Measurements from ENCODE around the gene LENG8. TPM values are rescaled to one million over a fixed set of nuclear protein-coding genes. Genes with fewer than 3 reads are reported as not detected.

LENG8 gene
- total and polyA plus RNA-seq, 2 of the 13 experiments (the other 11 are each of a cell fraction or from before 2014, with no cell fraction given) = 14.3 to 41.9 TPM

- TF ChIP-seq ZNF687 (CRISPR knock-in tag; IDR thresholded peaks at IDR 0.05) (peak; percentile 81), ZNF644 (CRISPR knock-in tag; IDR thresholded peaks at IDR 0.05; ENCODE audit: low read depth) (no peak), DNMT1 (CRISPR knock-in tag; IDR thresholded peaks at IDR 0.05) (no peak), ZNF616 (CRISPR knock-in tag; IDR thresholded peaks at IDR 0.05; ENCODE audit: low read depth) (no peak), SP1 (IDR thresholded peaks at IDR 0.05) (no peak), SP1 (CRISPR knock-in tag; IDR thresholded peaks at IDR 0.05) (peak; percentile 54; the same call in 1 of the 2 replicates), ZNF44 (CRISPR knock-in tag; IDR thresholded peaks at IDR 0.05) (no peak), ZNF598 (CRISPR knock-in tag; IDR thresholded peaks at IDR 0.05; ENCODE audit: borderline replicate concordance) (peak; percentile 52; the same call in 1 of the 2 replicates), TCF7 (IDR thresholded peaks at IDR 0.05; ENCODE audit: low read depth) (no peak), KLF12 (CRISPR knock-in tag; IDR thresholded peaks at IDR 0.05; ENCODE audit: borderline replicate concordance) (peak; percentile 88; the same call in 1 of the 2 replicates), MTERF4 (CRISPR knock-in tag; IDR thresholded peaks at IDR 0.05) (no peak), ZNF460 (CRISPR knock-in tag; IDR thresholded peaks at IDR 0.05; ENCODE audit: borderline replicate concordance) (no peak), MTF1 (CRISPR knock-in tag; IDR thresholded peaks at IDR 0.05) (no peak), KMT2B (CRISPR knock-in tag; IDR thresholded peaks at IDR 0.05) (no peak), ZNF343 (CRISPR knock-in tag; IDR thresholded peaks at IDR 0.05) (0 out of 2 replicates have a peak, but pooled peaks have one; percentile 45), ZNF724P (CRISPR knock-in tag; IDR thresholded peaks at IDR 0.05; ENCODE audit: borderline replicate concordance) (0 out of 2 replicates have a peak, but pooled peaks have one; percentile 58), GTF2F1 (IDR thresholded peaks at IDR 0.05; ENCODE audit: low read length) (no peak), ATF7 (IDR thresholded peaks at IDR 0.05) (no peak), ATF7 (CRISPR knock-in tag; IDR thresholded peaks at IDR 0.05) (0 out of 2 replicates have a peak, but pooled peaks have one; percentile 53), KLF11 (CRISPR knock-in tag; IDR thresholded peaks at IDR 0.05) (no peak), SMARCC2 (IDR thresholded peaks at IDR 0.05) (no peak), SALL2 (CRISPR knock-in tag; IDR thresholded peaks at IDR 0.05) (0 out of 2 replicates have a peak, but pooled peaks have one; percentile 58), CBX1 (IDR thresholded peaks at IDR 0.05; ENCODE audit: low read depth) (no peak), ZSCAN29 (CRISPR knock-in tag; conservative IDR thresholded peaks at IDR 0.05) (no peak), ZNF619 (CRISPR knock-in tag; IDR thresholded peaks at IDR 0.05) (no peak), ZFP36L2 (CRISPR knock-in tag; IDR thresholded peaks at IDR 0.05) (no peak)
Observed at GRCh38 chr19:54464630-54465425, 15.8 kb downstream of the LENG8 start (continued).

Measured in HepG2 (cell line).